GM12864 (cell line): ENCODE measurements around the gene TBCCD1.

Experiments
- DNase-seq: peaks from one replicate; pipeline ENCODE4 v3.0.0-alpha.2; 2011; ENCODE audit warnings: low read depth
- H3K4me3 ChIP-seq: 2 replicates; pipeline ENCODE4 v1.5.1; 2011; ENCODE audit warnings: mild to moderate bottlenecking, low read depth, low read length, control low read depth
- CTCF ChIP-seq: IDR thresholded peaks from 2 replicates; pipeline ENCODE4 v1.5.1; 2011; ENCODE audit warnings: low read depth, mild to moderate bottlenecking, moderate library complexity, low read length, control low read depth, inconsistent platforms; ENCODE audit errors: missing control alignments

Gene TBCCD1

DNA sequence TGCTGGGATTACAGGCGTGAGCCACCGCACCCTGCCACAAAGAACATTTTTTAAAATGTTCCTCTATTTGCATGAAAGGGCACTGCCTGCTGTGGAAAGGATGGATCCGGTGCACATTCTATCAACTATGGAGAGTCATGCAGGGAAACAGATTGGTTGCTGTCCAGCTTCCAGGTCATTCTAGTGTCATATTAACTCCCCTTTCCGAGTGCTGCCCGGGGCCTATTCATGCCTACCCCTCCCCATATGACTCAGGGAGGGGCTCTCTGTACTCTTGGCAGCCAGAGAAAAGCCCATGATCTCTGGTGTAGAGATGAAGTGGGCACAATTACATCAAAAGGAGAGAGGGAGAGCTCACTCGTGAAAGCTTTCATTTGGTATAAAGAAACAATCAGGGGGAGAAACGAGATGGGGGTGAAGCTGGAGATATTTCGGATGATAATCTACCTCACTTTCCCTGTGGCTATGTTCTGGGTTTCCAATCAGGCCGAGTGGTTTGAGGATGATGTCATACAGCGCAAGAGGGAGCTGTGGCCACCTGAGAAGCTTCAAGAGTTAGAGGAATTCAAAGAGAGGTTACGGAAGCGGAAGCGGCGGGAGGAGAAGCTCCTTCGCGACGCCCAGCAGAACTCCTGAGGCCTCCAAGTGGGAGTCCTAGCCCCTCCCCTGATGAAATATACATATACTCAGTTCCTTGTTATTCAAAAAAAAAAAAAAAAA is 29.6 kb upstream of the TBCCD1 start:
- no peak for DNase-seq
- TF ChIP-seq CTCF: no peak
- no peak overlapping the region for H3K4me3 ChIP-seq

GRCh38 chr3:186594591-186595113 is 27.5 kb upstream of the TBCCD1 start:
- DNase-seq: no peak
- H3K4me3 ChIP-seq: no peak overlapping the region
- no peak for TF ChIP-seq CTCF

DNA sequence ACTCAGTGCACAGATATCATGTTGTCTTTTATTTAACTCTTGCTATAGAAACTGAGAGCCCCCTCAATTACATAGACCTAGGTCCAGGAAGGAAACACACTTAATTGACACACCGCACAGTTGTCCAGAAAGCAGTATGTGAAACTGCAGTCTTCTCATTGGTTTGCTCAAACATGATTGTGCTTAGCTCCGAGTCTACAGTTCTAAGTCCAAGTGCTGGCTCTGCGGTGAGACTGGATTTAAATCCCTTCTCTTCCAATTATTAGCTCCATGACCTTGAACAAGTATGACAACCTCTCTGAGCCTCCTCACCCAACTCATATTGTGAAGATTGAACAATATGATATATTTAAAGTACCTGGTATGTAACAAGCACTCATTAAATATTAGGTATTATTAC is 26.7 kb upstream of the TBCCD1 start:
- DNase-seq: no peak
- no peak for TF ChIP-seq CTCF
- H3K4me3 ChIP-seq: no peak overlapping the region

DNA sequence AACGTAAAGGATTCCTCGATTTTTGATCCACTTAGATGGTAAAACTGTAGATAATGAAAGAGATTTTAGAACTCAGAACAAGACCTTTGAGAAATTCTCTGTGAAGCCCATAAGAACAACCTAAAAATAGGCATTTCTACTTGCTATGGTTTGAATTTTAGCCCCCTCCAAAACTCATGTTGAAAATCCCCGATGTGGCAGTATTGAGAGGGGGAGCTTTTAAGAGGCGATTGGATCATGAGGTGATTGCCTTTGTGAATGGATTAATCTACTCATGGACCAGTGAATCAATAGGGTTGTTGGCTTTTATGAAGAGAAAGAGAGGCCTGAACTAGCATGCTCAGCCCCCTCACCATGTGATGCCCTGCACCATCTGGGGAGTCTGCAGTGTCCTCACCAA is 25.5 kb upstream of the TBCCD1 start:
- no peak for TF ChIP-seq CTCF
- no peak overlapping the region for H3K4me3 ChIP-seq
- DNase-seq: no peak

- no peak for DNase-seq
- no peak overlapping the region for H3K4me3 ChIP-seq
- no peak for TF ChIP-seq CTCF
Measured at GRCh38 chr3:186590580-186591295, 23.6 kb upstream of the TBCCD1 start.

- TF ChIP-seq CTCF: no peak
- H3K4me3 ChIP-seq: no peak overlapping the region
- DNase-seq: no peak
Measured at GRCh38 chr3:186589856-186590579, 22.9 kb upstream of the TBCCD1 start.
